NB4 (cell line): ENCODE results near the gene ZEB2.

Experiments used
- DNase-seq: peaks from one replicate; pipeline ENCODE4 v3.0.0; 2010; ENCODE audit warnings: low read depth
- H3K4me3 ChIP-seq: one replicate; pipeline ENCODE4 v1.5.1; 2011; ENCODE audit warnings: mild to moderate bottlenecking, low read depth, low read length, moderate library complexity
- CTCF ChIP-seq: IDR thresholded peaks from one replicate; pipeline ENCODE4 v1.5.1; 2012; ENCODE audit warnings: low read depth, low read length
- MYC ChIP-seq: IDR thresholded peaks from 2 replicates; pipeline ENCODE4 v1.6.1; 2011; ENCODE audit warnings: low read depth, low read length
- POLR2A ChIP-seq: IDR thresholded peaks from 2 replicates; pipeline ENCODE4 v1.6.1; 2011; ENCODE audit warnings: mild to moderate bottlenecking; ENCODE audit not compliant: insufficient read length; ENCODE audit errors: extremely low read depth
- TF ChIP-seq, protein P1 (sequence below): IDR thresholded peaks from 2 replicates; pipeline ENCODE4 v1.6.1; 2011; ENCODE audit warnings: low read depth, low read length

ZEB2 gene

DNA sequence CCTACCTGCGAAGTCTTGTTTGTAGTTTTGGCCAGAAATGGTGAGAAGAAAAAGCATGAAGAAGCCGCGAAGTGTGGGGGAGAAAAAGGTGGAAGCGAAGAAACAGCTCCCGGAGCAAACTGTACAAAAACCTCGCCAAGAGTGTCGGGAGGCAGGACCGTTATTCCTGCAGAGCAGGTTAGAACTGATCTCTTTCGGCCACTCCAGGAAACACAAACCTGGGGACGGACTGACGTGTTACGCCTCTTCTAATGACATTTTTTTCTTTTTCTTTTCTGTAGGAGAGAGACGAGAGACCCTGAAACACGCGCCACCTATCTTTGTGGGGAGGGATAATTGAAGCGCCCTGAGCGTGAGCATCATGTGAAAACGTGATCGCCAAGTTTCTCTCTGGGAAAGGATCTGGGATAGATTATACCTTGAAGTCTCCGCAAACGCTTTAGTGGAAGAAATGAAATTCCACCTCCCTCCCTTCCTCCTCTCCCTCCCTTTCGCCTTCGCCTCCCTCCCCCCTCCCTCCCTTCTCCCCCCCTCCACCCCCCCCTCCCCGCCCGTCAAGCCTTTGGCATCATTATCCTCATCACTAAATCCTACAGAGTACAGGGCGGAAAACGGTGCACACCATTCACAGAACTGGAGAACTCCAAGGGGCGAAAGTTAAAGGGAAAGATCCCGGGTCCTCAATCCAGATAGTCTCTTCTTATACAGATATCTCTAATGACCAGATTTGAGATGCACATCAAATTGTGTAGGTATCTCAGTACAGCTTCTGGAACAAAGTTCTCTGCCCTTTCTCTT, at the start of gene ZEB2:
ZEB2 (minus strand) TSS at position 186 of the 798 bp plus-strand sequence. CDS start 2,769 bp downstream, outside the sequence.
- peak within 1 kb of the TSS; percentile 90 for H3K4me3 ChIP-seq
- DNase-seq: peak; percentile 93
- TF ChIP-seq CTCF (peak; percentile 73), MYC (peak; percentile 73), POLR2A (peak; percentile 96)
- TF ChIP-seq, protein P1, sequence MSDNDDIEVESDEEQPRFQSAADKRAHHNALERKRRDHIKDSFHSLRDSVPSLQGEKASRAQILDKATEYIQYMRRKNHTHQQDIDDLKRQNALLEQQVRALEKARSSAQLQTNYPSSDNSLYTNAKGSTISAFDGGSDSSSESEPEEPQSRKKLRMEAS: peak; percentile 54

DNA sequence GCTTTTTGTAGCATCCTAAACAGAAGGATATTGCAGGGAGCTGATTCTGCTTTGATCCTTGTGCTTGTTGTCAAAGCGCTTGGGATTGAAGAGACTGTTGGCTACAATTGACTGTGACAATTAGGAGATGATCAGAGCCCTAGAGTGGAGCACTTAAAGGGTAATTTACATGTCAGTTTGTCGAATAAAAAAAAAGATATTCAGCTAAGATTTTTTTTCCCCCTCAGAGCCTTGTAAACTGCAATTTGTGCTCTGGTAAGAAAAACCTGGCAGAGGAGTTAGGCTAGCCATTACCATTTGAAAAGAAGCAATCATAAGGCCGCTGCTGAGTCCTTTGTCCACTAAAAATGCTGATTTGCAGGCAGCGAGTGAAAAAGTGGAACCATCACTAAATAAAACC, 47.8 kb upstream of the ZEB2 start:
- no peak overlapping the region for H3K4me3 ChIP-seq
- DNase-seq: no peak
- no peak for TF ChIP-seq CTCF

GRCh38 chr2:144566448-144566847, 46.5 kb upstream of the ZEB2 start:
- no peak for DNase-seq
- TF ChIP-seq MYC: no peak
- TF ChIP-seq CTCF: no peak
- TF ChIP-seq, protein P1: no peak
- TF ChIP-seq POLR2A: no peak
- H3K4me3 ChIP-seq: no peak overlapping the region

- TF ChIP-seq MYC (no peak), CTCF (no peak), POLR2A (no peak)
- TF ChIP-seq, protein P1: no peak
- peak; percentile 60 for DNase-seq
- no peak overlapping the region for H3K4me3 ChIP-seq
Observed at GRCh38 chr2:144560251-144560650, 40.3 kb upstream of the ZEB2 start.

- TF ChIP-seq, protein P1: no peak
- TF ChIP-seq POLR2A (no peak), CTCF (no peak), MYC (no peak)
- no peak overlapping the region for H3K4me3 ChIP-seq
- no peak for DNase-seq
Observed at GRCh38 chr2:144559681-144560080, 39.8 kb upstream of the ZEB2 start.

DNA sequence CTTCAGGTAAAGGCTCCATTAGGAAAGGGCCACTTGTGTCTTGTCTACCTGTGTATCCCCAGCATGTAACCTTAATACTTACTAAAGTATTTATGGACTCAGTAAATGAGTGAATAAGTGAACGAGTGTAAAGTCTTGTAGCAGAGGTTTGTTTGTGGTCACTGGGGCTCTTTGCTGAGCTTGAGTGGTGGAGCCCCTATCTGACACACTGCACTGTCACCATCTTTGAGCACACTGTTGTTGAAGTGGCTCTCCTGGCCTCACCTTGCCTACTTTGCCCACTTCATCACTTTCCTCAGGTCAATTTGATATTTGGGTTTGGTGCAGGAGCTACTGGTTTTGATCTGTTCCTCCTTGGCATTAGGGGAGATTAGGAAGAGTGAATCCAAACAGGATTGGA, 39.3 kb upstream of the ZEB2 start:
- H3K4me3 ChIP-seq: no peak overlapping the region
- TF ChIP-seq POLR2A (no peak), CTCF (no peak)
- DNase-seq: no peak
